ENCODE data around the gene TMPRSS9.

- TF ChIP-seq, protein P1, sequence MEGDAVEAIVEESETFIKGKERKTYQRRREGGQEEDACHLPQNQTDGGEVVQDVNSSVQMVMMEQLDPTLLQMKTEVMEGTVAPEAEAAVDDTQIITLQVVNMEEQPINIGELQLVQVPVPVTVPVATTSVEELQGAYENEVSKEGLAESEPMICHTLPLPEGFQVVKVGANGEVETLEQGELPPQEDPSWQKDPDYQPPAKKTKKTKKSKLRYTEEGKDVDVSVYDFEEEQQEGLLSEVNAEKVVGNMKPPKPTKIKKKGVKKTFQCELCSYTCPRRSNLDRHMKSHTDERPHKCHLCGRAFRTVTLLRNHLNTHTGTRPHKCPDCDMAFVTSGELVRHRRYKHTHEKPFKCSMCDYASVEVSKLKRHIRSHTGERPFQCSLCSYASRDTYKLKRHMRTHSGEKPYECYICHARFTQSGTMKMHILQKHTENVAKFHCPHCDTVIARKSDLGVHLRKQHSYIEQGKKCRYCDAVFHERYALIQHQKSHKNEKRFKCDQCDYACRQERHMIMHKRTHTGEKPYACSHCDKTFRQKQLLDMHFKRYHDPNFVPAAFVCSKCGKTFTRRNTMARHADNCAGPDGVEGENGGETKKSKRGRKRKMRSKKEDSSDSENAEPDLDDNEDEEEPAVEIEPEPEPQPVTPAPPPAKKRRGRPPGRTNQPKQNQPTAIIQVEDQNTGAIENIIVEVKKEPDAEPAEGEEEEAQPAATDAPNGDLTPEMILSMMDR (IDR thresholded peaks at IDR 0.05; ENCODE audit: poor library complexity, severe bottlenecking), result no peak
- TF ChIP-seq REST (IDR thresholded peaks at IDR 0.05; ENCODE audit: borderline replicate concordance), result no peak
- TF ChIP-seq EP300 (conservative IDR thresholded peaks at IDR 0.05; ENCODE audit: poor library complexity, severe bottlenecking), result no peak
These were observed 94.3 kb downstream of the TMPRSS9 start for GRCh38 chr19:2454199-2454961.

Measured in neural cell (in vitro differentiated cells).